ENCODE measurements around the gene ITGA2. TPM values are rescaled to one million over a fixed set of nuclear protein-coding genes. Genes with fewer than 3 reads are reported as not detected.

ITGA2 gene
- total and polyA plus RNA-seq, 2 experiments from 2014 or later = 2.5 to 10.2 TPM

DNA sequence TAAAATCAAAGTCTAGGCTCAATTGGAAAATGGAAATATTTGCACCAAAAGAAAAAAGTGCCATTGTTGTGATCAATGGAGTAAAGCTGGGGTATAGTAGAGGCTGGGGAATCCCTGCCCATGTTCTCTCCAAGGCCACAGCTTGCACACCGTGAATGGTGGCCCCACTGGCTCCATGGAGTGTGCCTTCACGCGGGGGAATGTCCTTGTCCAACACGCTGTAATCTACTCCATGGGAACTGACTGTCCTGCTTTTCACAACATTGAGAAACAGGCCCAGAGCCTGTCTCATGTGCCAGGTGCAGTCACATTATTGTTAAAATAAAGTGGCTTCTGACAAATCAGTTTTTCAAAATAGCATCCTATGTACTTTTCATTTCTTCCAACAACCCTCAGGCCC, 33.1 kb upstream of the ITGA2 start:
- Histone ChIP-seq H3K9me2 (replicated peaks; ENCODE audit: insufficient read depth) (no peaks in the 10 kb centered on the region), H4K20me1 (ENCODE audit: insufficient read depth, poor library complexity, severe bottlenecking) (no peaks in the 10 kb centered on the region), H3K9me3 (ENCODE audit: low read depth) (no peaks in the 10 kb centered on the region), H2AFZ (no peak overlapping the region), H3K79me2 (no peaks in the 10 kb centered on the region), H3K27me3 (no peaks in the 10 kb centered on the region), H3K36me3 (replicated peaks; ENCODE audit: insufficient read depth, low read depth) (no peaks in the 10 kb centered on the region), H3K27ac (no peak overlapping the region), H3K4me3 (no peak overlapping the region), H3K4me1 (ENCODE audit: insufficient read depth) (peaks cover 6% of the 10 kb centered on the region), H3K4me2 (no peak overlapping the region)
- no peak for DNase-seq (ENCODE audit: low spot score)
- 83% methylated on average over 4 of the region's 4 CpGs for WGBS (ENCODE audit: low lambda C conversion rate, missing lambda C conversion rate)
- TF ChIP-seq, protein P1, sequence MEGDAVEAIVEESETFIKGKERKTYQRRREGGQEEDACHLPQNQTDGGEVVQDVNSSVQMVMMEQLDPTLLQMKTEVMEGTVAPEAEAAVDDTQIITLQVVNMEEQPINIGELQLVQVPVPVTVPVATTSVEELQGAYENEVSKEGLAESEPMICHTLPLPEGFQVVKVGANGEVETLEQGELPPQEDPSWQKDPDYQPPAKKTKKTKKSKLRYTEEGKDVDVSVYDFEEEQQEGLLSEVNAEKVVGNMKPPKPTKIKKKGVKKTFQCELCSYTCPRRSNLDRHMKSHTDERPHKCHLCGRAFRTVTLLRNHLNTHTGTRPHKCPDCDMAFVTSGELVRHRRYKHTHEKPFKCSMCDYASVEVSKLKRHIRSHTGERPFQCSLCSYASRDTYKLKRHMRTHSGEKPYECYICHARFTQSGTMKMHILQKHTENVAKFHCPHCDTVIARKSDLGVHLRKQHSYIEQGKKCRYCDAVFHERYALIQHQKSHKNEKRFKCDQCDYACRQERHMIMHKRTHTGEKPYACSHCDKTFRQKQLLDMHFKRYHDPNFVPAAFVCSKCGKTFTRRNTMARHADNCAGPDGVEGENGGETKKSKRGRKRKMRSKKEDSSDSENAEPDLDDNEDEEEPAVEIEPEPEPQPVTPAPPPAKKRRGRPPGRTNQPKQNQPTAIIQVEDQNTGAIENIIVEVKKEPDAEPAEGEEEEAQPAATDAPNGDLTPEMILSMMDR (IDR thresholded peaks at IDR 0.05; ENCODE audit: poor library complexity) = no peak
- no peak for TF ChIP-seq EZH2phosphoT487 (IDR thresholded peaks at IDR 0.05; ENCODE audit: low read depth, severe bottlenecking, unreplicated experiment)
- TF ChIP-seq EZH2 (IDR thresholded peaks at IDR 0.05; ENCODE audit: borderline replicate concordance) = no peak

DNA sequence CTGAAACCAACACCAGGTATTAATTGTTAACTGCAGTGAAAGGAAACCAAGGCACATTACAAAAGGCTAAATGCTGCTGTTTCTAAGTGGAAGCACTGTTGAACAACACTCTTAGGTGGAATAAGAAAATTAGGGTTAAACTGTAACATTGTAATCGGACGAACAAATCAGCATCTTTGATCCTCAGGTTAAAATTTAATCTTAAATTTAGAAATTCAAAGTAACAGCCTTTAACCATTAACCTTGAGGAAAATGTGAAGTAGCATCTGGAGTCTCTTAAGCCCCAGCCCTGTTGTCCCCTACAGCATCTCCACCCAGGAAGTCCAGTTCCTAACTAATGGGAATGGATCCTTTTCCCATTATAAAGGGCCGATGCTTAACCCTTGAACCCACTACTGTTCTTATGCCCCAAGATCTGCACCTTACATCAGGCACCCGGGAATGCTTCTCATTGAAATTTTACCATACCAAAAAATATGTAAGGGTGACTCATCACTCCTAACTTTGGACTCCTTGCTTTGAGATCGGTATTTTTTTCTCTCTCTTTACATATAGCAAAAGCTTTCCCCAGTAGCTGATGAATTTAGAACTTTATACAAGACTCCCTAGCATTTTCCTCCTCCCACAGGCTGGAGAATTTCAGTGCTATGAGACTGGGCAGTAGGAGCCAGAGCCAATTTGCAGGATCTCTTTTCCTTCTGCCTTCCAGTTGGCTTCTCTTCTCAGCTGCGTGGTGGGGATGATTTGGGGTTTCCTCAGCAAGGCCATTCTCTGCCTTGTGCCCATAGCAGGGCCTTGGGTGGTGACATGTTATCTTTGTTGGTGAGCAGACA, 32.0 kb upstream of the ITGA2 start:
- no peaks in the 10 kb centered on the region for H3K9me3 ChIP-seq (ENCODE audit: low read depth)
- peak overlapping the region; percentile 5 for H3K27ac ChIP-seq
- TF ChIP-seq EZH2 (IDR thresholded peaks at IDR 0.05; ENCODE audit: borderline replicate concordance) (no peak), EZH2phosphoT487 (IDR thresholded peaks at IDR 0.05; ENCODE audit: low read depth, severe bottlenecking, unreplicated experiment) (no peak)
- TF ChIP-seq, protein P1 (IDR thresholded peaks at IDR 0.05; ENCODE audit: poor library complexity) = no peak
- no peak overlapping the region for H3K4me3 ChIP-seq
- no peaks in the 10 kb centered on the region for H3K9me2 ChIP-seq (replicated peaks; ENCODE audit: insufficient read depth)
- peaks cover 6% of the 10 kb centered on the region for H3K4me1 ChIP-seq (ENCODE audit: insufficient read depth)
- no peaks in the 10 kb centered on the region for H3K27me3 ChIP-seq
- no peaks in the 10 kb centered on the region for H4K20me1 ChIP-seq (ENCODE audit: insufficient read depth, poor library complexity, severe bottlenecking)
- no peak overlapping the region for H2AFZ ChIP-seq
- H3K4me2 ChIP-seq = peak overlapping the region; percentile 36
- DNase-seq (ENCODE audit: low spot score) = no peak
- no peaks in the 10 kb centered on the region for H3K36me3 ChIP-seq (replicated peaks; ENCODE audit: insufficient read depth, low read depth)
- H3K79me2 ChIP-seq = no peaks in the 10 kb centered on the region
- WGBS (ENCODE audit: low lambda C conversion rate, missing lambda C conversion rate) = 70% methylated on average over 6 of the region's 6 CpGs

DNA sequence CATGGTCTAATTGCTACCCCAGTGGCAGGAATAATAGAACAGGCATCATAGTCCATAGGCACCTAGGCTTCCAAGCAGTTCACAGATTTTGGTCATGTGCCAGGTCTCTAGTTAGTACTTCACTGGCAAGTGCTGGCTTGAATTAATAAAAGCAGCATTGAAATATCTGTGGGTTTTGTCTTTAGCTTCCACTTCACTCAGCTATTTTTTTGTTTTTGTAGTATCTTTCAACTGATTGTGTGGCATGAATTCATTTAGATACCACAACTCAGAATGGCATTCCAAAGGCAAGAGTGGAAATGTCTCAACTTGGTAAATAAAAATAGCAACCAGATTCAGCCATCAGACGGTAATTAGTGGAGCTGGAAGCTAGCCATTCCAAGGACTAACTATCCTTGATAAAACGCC, 27.9 kb upstream of the ITGA2 start:
- Histone ChIP-seq H4K20me1 (ENCODE audit: insufficient read depth, poor library complexity, severe bottlenecking) (no peaks in the 10 kb centered on the region), H3K4me3 (no peak overlapping the region), H3K4me2 (no peak overlapping the region), H3K79me2 (no peaks in the 10 kb centered on the region), H3K9me2 (replicated peaks; ENCODE audit: insufficient read depth) (no peaks in the 10 kb centered on the region), H3K36me3 (replicated peaks; ENCODE audit: insufficient read depth, low read depth) (no peaks in the 10 kb centered on the region), H3K9me3 (ENCODE audit: low read depth) (no peaks in the 10 kb centered on the region), H3K27ac (no peak overlapping the region), H3K4me1 (ENCODE audit: insufficient read depth) (peaks cover 5% of the 10 kb centered on the region), H3K27me3 (no peaks in the 10 kb centered on the region), H2AFZ (no peak overlapping the region)
- TF ChIP-seq EZH2 (IDR thresholded peaks at IDR 0.05; ENCODE audit: borderline replicate concordance) = no peak
- TF ChIP-seq EZH2phosphoT487 (IDR thresholded peaks at IDR 0.05; ENCODE audit: low read depth, severe bottlenecking, unreplicated experiment) = no peak
- TF ChIP-seq, protein P1 (IDR thresholded peaks at IDR 0.05; ENCODE audit: poor library complexity) = no peak
- WGBS (ENCODE audit: low lambda C conversion rate, missing lambda C conversion rate) = 83% methylated on average over 2 of the region's 2 CpGs
- DNase-seq (ENCODE audit: low spot score) = no peak
